LNCaP clone FGC (cell line): Measurements from ENCODE around the gene ZNF791.
"Not testable (repeated sequence)": the region's sequence is repeated elsewhere in the genome, so short reads cannot be mapped to it uniquely, and the experiment has no call there.

Experiments used
- DNase-seq: peaks from one replicate; pipeline ENCODE4 v3.0.0-alpha.2; 2011; ENCODE audit warnings: low read depth
- H3K4me3 ChIP-seq: 2 replicates; pipeline ENCODE4 v1.5.1; 2011; ENCODE audit warnings: mild to moderate bottlenecking, low read depth, low read length, control low read depth
- TF ChIP-seq, protein P1 (sequence below): IDR thresholded peaks from 2 replicates; pipeline ENCODE4 v1.5.1; 2012; ENCODE audit warnings: mild to moderate bottlenecking; ENCODE audit not compliant: control insufficient read depth, insufficient read depth; ENCODE audit errors: extremely low read depth

Gene ZNF791

DNA sequence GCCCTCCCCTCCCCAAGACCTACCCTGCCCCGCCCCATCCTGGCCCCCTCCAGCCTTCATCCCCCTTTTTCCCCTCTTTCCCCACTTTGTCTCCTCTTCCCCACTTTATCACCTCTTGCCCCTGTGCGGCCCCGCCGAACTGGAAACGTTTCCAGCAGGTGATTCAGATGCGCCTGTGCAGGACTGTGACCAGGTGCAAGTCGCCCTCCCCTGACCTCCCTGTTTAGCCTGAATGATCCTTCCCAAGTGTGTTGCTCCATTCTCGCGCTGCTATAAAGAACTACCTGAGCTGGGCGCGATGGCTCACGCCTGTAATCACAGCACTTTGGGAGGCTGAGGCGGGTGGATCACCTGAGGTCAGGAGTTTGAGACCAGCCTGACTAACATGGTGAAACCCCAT lies 25.9 kb downstream of the ZNF791 start:
- H3K4me3 ChIP-seq: no peak overlapping the region
- DNase-seq: no peak

DNA sequence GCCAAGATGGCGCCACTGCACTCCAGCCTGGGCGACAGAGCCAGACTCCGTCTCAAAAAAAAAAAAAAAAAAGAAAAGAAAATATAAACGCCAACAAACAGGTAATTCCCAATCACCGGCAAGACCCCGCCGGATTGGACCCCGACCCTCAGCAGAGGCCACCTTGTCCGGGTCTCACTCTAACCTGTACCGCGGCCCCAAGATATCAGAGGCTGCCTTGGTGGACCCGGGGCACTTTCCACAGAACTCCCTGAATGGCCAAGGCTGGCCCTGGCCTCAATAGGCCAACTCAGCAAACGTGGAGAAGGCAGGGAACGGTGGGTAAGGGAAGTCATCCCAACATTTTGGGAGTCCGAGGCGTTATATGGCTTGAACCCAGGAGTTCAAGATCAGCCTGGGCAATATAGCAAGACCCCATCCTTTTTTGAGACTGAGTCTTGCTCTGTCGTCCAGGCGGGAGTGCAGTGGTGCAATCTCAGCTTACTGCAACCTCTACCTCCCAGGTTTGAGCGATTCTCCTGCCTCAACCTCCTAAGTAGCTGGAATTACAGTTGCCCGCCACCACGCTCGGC lies 28.0 kb downstream of the ZNF791 start:
- TF ChIP-seq, protein P1, sequence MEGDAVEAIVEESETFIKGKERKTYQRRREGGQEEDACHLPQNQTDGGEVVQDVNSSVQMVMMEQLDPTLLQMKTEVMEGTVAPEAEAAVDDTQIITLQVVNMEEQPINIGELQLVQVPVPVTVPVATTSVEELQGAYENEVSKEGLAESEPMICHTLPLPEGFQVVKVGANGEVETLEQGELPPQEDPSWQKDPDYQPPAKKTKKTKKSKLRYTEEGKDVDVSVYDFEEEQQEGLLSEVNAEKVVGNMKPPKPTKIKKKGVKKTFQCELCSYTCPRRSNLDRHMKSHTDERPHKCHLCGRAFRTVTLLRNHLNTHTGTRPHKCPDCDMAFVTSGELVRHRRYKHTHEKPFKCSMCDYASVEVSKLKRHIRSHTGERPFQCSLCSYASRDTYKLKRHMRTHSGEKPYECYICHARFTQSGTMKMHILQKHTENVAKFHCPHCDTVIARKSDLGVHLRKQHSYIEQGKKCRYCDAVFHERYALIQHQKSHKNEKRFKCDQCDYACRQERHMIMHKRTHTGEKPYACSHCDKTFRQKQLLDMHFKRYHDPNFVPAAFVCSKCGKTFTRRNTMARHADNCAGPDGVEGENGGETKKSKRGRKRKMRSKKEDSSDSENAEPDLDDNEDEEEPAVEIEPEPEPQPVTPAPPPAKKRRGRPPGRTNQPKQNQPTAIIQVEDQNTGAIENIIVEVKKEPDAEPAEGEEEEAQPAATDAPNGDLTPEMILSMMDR: no peak
- no peak for DNase-seq

More for the DNA sequence above, 25.9 kb downstream of the ZNF791 start:
- TF ChIP-seq, protein P1: no peak

DNA sequence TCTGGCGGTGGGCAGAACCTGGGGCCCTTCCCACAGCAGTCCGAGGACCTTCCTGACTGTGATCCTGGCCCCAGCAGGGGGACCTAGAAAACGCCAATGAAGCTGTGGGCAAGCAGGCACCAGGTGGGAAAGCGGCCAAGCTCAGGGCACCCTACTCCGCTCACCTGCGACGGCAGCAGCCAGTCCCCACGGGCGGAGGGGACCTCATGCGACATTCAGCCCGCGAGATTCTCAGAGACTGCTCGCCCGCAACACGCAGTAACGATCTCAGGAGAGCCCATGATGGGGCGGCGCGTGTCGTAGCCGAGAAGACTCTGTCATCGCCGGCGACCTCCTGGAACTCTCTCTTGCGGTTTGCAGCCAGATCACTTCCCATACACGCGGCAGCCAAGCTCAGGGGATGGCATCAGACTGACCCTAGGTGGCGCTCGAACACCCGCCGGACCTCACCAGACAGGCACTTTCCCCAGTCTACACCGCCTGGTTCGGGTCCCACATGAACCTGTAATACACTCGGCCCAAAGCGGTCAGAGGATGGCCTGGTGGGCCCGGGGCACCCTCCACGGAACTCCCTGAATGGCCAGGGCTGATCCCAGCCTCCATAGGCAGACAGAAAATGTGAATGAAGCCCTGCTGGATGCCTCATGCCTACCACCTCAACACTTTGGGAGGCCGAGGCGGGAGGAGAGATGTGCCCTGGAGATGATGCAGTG lies 29.3 kb downstream of the ZNF791 start:
- TF ChIP-seq, protein P1: peak; percentile 61
- H3K4me3 ChIP-seq: no peak overlapping the region
- DNase-seq: no peak

More for the DNA sequence above, 28.0 kb downstream of the ZNF791 start:
- H3K4me3 ChIP-seq: no peak overlapping the region

DNA sequence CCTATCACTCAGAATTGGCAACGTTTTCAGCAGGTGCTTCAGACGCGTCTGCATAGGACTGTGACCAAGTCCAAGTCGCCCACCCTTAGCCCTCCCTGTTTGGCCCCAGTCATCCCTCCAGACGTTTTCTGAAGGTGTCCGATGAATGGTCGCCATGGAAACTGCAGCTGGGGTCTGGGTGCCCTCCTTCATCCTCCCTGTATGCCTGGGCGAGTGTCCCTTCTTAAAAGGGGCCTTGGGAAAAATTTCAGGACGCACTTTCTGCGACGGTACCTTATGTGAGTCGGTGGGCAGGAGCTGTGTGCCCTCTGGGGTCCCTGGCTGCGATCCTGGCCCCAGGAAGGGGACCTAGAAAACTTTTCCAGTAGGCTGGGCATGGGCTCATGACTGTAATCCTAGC lies 30.7 kb downstream of the ZNF791 start:
- TF ChIP-seq, protein P1: no peak
- H3K4me3 ChIP-seq: no peak overlapping the region
- DNase-seq: no peak

DNA sequence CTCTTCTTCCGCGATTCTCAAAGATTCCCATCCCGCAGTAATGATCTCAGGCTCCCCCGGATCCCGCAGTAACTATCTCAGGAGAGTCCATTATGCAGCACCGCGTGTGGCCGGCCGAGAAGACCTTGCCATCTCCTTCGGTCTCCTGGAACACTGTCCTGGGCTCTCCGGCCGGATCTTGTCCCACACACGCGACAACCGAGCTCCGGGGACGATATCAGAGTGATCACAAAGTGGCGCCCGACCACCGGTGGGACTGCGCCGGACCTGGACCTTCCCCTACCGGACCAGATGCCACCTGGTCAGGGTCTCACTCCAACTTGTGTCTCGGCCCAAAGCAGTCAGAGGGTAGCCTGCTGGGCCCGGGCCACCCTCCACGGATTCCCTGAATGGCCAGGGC lies 31.8 kb downstream of the ZNF791 start:
- TF ChIP-seq, protein P1: no peak
- no peak overlapping the region for H3K4me3 ChIP-seq
- DNase-seq: no peak

DNA sequence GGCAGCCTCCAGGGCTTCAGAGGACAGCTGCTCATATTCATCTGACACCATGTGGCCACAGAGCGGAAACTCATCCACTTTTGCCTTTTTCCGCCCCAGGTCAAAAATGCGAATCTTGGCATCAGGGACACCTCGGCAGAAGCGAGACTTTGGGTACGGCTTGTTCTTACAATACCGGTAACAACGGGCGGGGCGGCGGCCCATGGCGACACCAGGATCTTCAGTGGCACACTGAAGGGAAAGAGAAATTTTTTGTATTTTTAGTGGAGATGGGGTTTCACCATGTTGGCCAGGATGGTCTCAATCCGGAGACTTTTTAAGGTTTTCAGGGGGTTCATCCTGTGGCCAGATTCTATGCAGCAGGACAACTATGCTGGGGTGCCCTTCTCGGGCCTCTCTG lies 33.0 kb downstream of the ZNF791 start:
- DNase-seq, H3K4me3 ChIP-seq: not testable (repeated sequence)

DNA sequence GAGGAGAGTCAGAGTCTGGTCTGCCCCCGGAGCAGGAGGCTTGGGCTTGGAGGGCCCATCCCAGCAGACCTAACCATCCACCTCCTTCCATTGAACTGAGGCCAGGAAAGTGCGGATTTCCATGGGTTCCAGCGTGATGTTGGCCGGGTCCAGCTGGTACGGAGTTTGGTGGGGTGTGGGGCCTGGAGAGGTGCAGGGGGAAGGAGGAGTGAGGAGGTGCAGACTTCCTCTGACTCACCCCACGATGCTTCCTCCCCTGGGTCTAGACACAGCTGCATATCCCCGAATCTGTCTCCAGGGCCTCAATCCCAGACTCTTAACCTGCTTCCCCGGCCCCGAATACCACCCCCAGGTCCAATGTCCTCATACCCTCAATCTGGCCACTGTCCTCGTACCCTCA lies 35.8 kb downstream of the ZNF791 start:
- H3K4me3 ChIP-seq: no peak overlapping the region
- TF ChIP-seq, protein P1: no peak
- no peak for DNase-seq
